SK-N-SH treated with all-trans-retinoic acid at 6 μM for 48 hours (cell line): Measurements from ENCODE around the gene MBD5.

ENCODE experiments used
- ATAC-seq: fragments of 200-7000 bp; cut with Tn5 transposase; 3 replicates; pipeline ENCODE4 v1.9.1; 2020; ENCODE audit warnings: mild to moderate bottlenecking, moderate library complexity
- ARNTL ChIP-seq: fragments of 450-650 bp; formaldehyde crosslinking; IDR thresholded peaks from 2 replicates; pipeline ENCODE4 v1.5.0; 2020; ENCODE audit warnings: low read depth, mild to moderate bottlenecking, moderate library complexity, borderline replicate concordance
- BACH2 ChIP-seq: fragments of 250-450 bp; sonication (Bioruptor Pico); IDR thresholded peaks from 2 replicates; pipeline ENCODE4 v1.9.0; 2021; ENCODE audit warnings: mild to moderate bottlenecking, borderline replicate concordance
- CSDC2 ChIP-seq: fragments of 250-450 bp; sonication (Bioruptor Pico); IDR thresholded peaks from 2 replicates; pipeline ENCODE4 v1.5.0; 2020; ENCODE audit warnings: mild to moderate bottlenecking, moderate library complexity
- ESRRG ChIP-seq: fragments of 250-450 bp; sonication (Bioruptor Pico); IDR thresholded peaks from 2 replicates; pipeline ENCODE4 v1.6.1; 2021; ENCODE audit warnings: mild to moderate bottlenecking
- GLIS3 ChIP-seq: fragments of 250-450 bp; sonication (Bioruptor Pico); IDR thresholded peaks from 2 replicates; pipeline ENCODE4 v1.5.0; 2020; ENCODE audit warnings: mild to moderate bottlenecking, moderate library complexity
- OSR1 ChIP-seq: fragments of 250-450 bp; sonication (Bioruptor Pico); IDR thresholded peaks from 2 replicates; pipeline ENCODE4 v1.8.0; 2022; ENCODE audit warnings: moderate library complexity, mild to moderate bottlenecking, inconsistent platforms
- PATZ1 ChIP-seq: fragments of 250-450 bp; sonication (Bioruptor Pico); IDR thresholded peaks from 2 replicates; pipeline ENCODE4 v1.8.0; 2020; ENCODE audit warnings: mild to moderate bottlenecking, moderate library complexity, borderline replicate concordance
- POU6F1 ChIP-seq: fragments of 250-450 bp; sonication (Bioruptor Pico); IDR thresholded peaks from 2 replicates; pipeline ENCODE4 v1.8.0; 2021; ENCODE audit warnings: low read depth, mild to moderate bottlenecking, moderate library complexity, borderline replicate concordance
- PPARA ChIP-seq: fragments of 250-450 bp; sonication (Bioruptor Pico); IDR thresholded peaks from 2 replicates; pipeline ENCODE4 v1.5.0; 2020; ENCODE audit warnings: mild to moderate bottlenecking, borderline replicate concordance
- RARB ChIP-seq: fragments of 250-450 bp; sonication (Bioruptor Pico); IDR thresholded peaks from 2 replicates; pipeline ENCODE4 v1.8.0; 2021; ENCODE audit warnings: mild to moderate bottlenecking, moderate library complexity
- SNAI2 ChIP-seq: fragments of 250-450 bp; sonication (Bioruptor Pico); IDR thresholded peaks from 2 replicates; pipeline ENCODE4 v1.5.0; 2020; ENCODE audit warnings: mild to moderate bottlenecking, moderate library complexity
- TCF4 ChIP-seq: fragments of 250-450 bp; sonication (Bioruptor Pico); IDR thresholded peaks from 2 replicates; pipeline ENCODE4 v1.8.0; 2021; ENCODE audit warnings: mild to moderate bottlenecking, moderate library complexity, borderline replicate concordance
- TOX ChIP-seq: fragments of 250-450 bp; sonication (Bioruptor Pico); IDR thresholded peaks from 2 replicates; pipeline ENCODE4 v1.8.0; 2021; ENCODE audit warnings: mild to moderate bottlenecking, moderate library complexity, borderline replicate concordance
- TSHZ2 ChIP-seq: fragments of 250-450 bp; sonication (Bioruptor Pico); IDR thresholded peaks from 2 replicates; pipeline ENCODE4 v1.5.0; 2020; ENCODE audit warnings: mild to moderate bottlenecking, moderate library complexity
- ZC3H10 ChIP-seq: fragments of 250-450 bp; sonication (Bioruptor Pico); IDR thresholded peaks from 2 replicates; pipeline ENCODE4 v1.5.1; 2021; ENCODE audit warnings: mild to moderate bottlenecking, moderate library complexity
- ZFP3 ChIP-seq: fragments of 250-450 bp; sonication (Bioruptor Pico); IDR thresholded peaks from 2 replicates; pipeline ENCODE4 v1.5.0; 2020; ENCODE audit warnings: mild to moderate bottlenecking, moderate library complexity
- ZFP30 ChIP-seq: fragments of 450-650 bp; formaldehyde crosslinking; IDR thresholded peaks from 2 replicates; pipeline ENCODE4 v1.5.0; 2022; ENCODE audit warnings: mild to moderate bottlenecking, moderate library complexity
- ZNF565 ChIP-seq: fragments of 450-650 bp; formaldehyde crosslinking; conservative IDR thresholded peaks from 2 replicates; pipeline ENCODE4 v1.5.0; 2020; ENCODE audit warnings: low read depth, mild to moderate bottlenecking, moderate library complexity
- ZNF70 ChIP-seq: fragments of 450-650 bp; formaldehyde crosslinking; IDR thresholded peaks from 2 replicates; pipeline ENCODE4 v1.5.0; 2020; ENCODE audit warnings: mild to moderate bottlenecking, moderate library complexity
- ZNF8 ChIP-seq: fragments of 450-650 bp; formaldehyde crosslinking; IDR thresholded peaks from 2 replicates; pipeline ENCODE4 v1.5.0; 2020; ENCODE audit warnings: mild to moderate bottlenecking, moderate library complexity
- TF ChIP-seq, protein P1 (sequence below): fragments of 250-450 bp; sonication (Bioruptor Pico); IDR thresholded peaks from 2 replicates; pipeline ENCODE4 v1.5.1; 2020; ENCODE audit warnings: low read depth, mild to moderate bottlenecking, moderate library complexity
- TF ChIP-seq, protein P2 (sequence below): fragments of 250-450 bp; sonication (Bioruptor Pico); IDR thresholded peaks from 2 replicates; pipeline ENCODE4 v1.5.1; 2021; ENCODE audit warnings: mild to moderate bottlenecking, moderate library complexity

Gene MBD5

GRCh38 chr2:148135705-148136104 is 114.8 kb downstream of the MBD5 start:
- TF ChIP-seq TSHZ2 (CRISPR knock-in tag): no peak
- no peak for TF ChIP-seq TCF4 (CRISPR knock-in tag)
- no peak for TF ChIP-seq ZC3H10 (CRISPR knock-in tag)
- no peak for TF ChIP-seq TOX (CRISPR knock-in tag)
- no peak for ATAC-seq

- TF ChIP-seq ZNF8 (CRISPR knock-in tag) (no peak), TOX (CRISPR knock-in tag) (no peak), ZC3H10 (CRISPR knock-in tag) (no peak), CSDC2 (CRISPR knock-in tag) (no peak), BACH2 (CRISPR knock-in tag) (no peak), ZFP3 (CRISPR knock-in tag) (no peak), GLIS3 (CRISPR knock-in tag) (no peak), ZFP30 (CRISPR knock-in tag) (no peak), RARB (CRISPR knock-in tag) (no peak), OSR1 (CRISPR knock-in tag) (no peak), POU6F1 (CRISPR knock-in tag) (no peak)
- TF ChIP-seq, protein P1, sequence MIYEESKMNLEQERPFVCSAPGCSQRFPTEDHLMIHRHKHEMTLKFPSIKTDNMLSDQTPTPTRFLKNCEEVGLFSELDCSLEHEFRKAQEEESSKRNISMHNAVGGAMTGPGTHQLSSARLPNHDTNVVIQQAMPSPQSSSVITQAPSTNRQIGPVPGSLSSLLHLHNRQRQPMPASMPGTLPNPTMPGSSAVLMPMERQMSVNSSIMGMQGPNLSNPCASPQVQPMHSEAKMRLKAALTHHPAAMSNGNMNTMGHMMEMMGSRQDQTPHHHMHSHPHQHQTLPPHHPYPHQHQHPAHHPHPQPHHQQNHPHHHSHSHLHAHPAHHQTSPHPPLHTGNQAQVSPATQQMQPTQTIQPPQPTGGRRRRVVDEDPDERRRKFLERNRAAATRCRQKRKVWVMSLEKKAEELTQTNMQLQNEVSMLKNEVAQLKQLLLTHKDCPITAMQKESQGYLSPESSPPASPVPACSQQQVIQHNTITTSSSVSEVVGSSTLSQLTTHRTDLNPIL (CRISPR knock-in tag): no peak
- TF ChIP-seq, protein P2, sequence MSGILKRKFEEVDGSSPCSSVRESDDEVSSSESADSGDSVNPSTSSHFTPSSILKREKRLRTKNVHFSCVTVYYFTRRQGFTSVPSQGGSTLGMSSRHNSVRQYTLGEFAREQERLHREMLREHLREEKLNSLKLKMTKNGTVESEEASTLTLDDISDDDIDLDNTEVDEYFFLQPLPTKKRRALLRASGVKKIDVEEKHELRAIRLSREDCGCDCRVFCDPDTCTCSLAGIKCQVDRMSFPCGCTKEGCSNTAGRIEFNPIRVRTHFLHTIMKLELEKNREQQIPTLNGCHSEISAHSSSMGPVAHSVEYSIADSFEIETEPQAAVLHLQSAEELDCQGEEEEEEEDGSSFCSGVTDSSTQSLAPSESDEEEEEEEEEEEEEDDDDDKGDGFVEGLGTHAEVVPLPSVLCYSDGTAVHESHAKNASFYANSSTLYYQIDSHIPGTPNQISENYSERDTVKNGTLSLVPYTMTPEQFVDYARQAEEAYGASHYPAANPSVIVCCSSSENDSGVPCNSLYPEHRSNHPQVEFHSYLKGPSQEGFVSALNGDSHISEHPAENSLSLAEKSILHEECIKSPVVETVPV: no peak
- TF ChIP-seq, all 23 proteins: peak for 0
- no peak for ATAC-seq
Measured at GRCh38 chr2:148136441-148136840, 115.5 kb downstream of the MBD5 start.

DNA sequence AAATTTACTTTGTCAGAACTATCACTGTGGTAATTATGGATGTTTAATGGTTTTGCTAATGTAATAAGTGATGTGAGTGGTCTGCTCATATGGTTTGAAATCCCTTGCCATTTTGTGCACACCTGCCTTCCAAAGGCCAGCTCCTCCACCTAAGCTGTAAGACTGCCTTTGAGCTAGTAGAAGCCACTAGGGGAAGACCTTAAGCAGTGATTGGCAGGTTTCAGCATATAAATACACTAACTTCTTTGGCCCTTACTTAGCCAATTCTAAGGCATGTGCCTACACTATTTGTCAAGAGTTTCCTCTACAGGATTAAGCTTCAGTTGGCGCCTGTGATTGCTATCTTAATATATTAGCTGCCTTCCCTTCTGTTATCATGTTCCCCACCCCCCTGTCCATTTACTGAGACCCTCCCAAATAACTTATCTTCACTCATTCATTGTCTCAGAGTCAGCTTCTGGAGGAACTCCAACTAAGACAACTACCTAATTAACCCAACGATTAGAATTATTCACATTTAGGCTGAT is 141.1 kb downstream of the MBD5 start:
- ATAC-seq: no peak
- no peak for TF ChIP-seq SNAI2 (CRISPR knock-in tag)
- no peak for TF ChIP-seq ZFP3 (CRISPR knock-in tag)
- TF ChIP-seq ARNTL (CRISPR knock-in tag): no peak
- no peak for TF ChIP-seq ESRRG
- TF ChIP-seq ZC3H10 (CRISPR knock-in tag): no peak
- no peak for TF ChIP-seq PPARA (CRISPR knock-in tag)
- no peak for TF ChIP-seq ZNF565 (CRISPR knock-in tag)
- no peak for TF ChIP-seq ZNF70
- TF ChIP-seq TCF4 (CRISPR knock-in tag): no peak
- TF ChIP-seq POU6F1 (CRISPR knock-in tag): no peak
- TF ChIP-seq, protein P1 (CRISPR knock-in tag): no peak
- TF ChIP-seq TOX (CRISPR knock-in tag): no peak
- TF ChIP-seq ZFP30 (CRISPR knock-in tag): no peak
- TF ChIP-seq RARB (CRISPR knock-in tag): no peak
- TF ChIP-seq TSHZ2 (CRISPR knock-in tag): no peak
- no peak for TF ChIP-seq PATZ1 (CRISPR knock-in tag)
